HL-60 (cell line): Measurements from ENCODE around the gene TBC1D22A.

Source experiments
- POLR2AphosphoS5 ChIP-seq: IDR thresholded peaks from 2 replicates; pipeline ENCODE4 v1.6.1; 2012; ENCODE audit warnings: low read depth
- REST ChIP-seq: IDR thresholded peaks from 2 replicates; pipeline ENCODE4 v1.6.1; 2012; ENCODE audit warnings: low read depth; ENCODE audit not compliant: insufficient replicate concordance
- SPI1 ChIP-seq: IDR thresholded peaks from 2 replicates; pipeline ENCODE4 v1.6.1; 2012; ENCODE audit warnings: low read depth, mild to moderate bottlenecking, borderline replicate concordance
- TF ChIP-seq, protein P1 (sequence below): IDR thresholded peaks from one replicate; pipeline ENCODE4 v1.5.1; 2011; ENCODE audit warnings: low read length, control low read depth, inconsistent platforms; ENCODE audit not compliant: insufficient read depth

DNA sequence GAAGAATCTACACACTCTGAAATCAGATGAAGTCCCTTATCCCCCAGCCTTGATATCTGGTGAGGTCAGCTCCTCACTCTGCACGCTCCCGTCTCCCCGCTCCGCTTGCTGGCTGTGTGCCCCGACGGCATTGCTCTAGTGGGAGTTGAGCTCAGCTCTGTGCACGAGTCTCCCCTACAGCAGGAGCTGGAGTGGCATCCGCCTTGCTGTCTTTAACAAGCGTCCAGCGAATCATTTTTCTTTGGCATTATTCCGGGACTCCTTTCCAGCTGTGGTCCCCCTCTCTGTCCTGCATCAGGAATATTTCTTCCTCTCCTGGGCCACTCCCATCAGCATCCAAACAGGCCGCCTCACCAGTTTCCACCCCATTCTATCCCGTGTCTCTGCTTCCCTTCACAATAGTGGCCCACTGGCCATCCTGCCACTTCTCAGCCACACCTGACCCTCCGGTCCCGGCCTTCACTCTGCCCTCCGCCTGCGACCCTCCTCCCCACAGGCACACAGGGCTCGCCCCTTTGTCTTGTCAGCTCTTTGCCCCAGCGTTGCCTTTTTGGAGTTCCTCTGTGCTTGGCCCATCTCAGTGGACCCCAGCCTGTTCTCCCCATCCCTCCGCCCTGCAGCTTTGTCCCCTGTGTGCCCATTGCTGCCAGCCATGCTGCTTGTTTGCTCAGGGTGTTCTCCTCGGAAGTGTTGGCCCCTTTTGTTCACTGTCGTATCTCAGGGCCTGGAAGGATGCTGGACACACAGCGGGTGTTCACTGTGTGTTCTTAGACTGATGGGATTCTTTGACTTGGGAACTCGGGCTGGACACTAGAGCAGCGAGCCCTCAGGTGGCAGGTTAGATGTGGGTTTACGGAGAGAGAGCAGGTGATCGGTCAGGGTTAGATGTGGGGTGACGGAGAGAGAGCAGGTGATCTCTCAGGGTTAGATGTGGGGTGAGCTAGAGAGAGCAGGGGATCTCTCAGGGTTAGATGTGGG, 441.8 kb downstream of the TBC1D22A start:
- TF ChIP-seq, protein P1, sequence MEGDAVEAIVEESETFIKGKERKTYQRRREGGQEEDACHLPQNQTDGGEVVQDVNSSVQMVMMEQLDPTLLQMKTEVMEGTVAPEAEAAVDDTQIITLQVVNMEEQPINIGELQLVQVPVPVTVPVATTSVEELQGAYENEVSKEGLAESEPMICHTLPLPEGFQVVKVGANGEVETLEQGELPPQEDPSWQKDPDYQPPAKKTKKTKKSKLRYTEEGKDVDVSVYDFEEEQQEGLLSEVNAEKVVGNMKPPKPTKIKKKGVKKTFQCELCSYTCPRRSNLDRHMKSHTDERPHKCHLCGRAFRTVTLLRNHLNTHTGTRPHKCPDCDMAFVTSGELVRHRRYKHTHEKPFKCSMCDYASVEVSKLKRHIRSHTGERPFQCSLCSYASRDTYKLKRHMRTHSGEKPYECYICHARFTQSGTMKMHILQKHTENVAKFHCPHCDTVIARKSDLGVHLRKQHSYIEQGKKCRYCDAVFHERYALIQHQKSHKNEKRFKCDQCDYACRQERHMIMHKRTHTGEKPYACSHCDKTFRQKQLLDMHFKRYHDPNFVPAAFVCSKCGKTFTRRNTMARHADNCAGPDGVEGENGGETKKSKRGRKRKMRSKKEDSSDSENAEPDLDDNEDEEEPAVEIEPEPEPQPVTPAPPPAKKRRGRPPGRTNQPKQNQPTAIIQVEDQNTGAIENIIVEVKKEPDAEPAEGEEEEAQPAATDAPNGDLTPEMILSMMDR: no peak
- no peak for TF ChIP-seq POLR2AphosphoS5
- TF ChIP-seq SPI1: no peak
- no peak for TF ChIP-seq REST
